Measurements from ENCODE around the gene CEP112.

The CEP112 gene

DNA sequence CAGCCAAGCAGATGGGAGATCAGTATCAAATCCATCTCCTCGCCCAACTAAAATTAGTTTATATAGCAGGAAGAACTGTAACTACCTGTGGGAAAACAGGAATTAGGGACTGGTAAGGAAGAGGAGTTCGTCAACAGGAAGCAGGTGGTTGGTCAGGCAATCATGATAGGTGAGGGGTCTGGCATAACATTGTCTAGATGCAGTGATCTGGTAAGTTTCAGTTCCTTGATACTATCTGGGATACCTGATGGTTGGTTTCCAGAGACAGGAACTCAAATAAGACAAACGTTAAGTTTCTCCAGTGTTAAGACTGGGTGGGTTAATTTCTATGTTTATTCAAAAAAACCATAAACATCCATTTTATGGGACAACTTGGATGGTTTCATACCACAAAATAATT lies 53.8 kb downstream of the CEP112 start:
- Mint-ChIP-seq H3K36me3 (ENCODE audit: low read depth) (peaks cover 52% of the 10 kb centered on the region), H3K27ac (no peak overlapping the region), H3K4me3 (no peak overlapping the region), H3K27me3 (ENCODE audit: low read depth) (no peaks in the 10 kb centered on the region), H3K4me1 (no peaks in the 10 kb centered on the region), H3K9me3 (peaks cover 10% of the 10 kb centered on the region)
- TF ChIP-seq, protein P1, sequence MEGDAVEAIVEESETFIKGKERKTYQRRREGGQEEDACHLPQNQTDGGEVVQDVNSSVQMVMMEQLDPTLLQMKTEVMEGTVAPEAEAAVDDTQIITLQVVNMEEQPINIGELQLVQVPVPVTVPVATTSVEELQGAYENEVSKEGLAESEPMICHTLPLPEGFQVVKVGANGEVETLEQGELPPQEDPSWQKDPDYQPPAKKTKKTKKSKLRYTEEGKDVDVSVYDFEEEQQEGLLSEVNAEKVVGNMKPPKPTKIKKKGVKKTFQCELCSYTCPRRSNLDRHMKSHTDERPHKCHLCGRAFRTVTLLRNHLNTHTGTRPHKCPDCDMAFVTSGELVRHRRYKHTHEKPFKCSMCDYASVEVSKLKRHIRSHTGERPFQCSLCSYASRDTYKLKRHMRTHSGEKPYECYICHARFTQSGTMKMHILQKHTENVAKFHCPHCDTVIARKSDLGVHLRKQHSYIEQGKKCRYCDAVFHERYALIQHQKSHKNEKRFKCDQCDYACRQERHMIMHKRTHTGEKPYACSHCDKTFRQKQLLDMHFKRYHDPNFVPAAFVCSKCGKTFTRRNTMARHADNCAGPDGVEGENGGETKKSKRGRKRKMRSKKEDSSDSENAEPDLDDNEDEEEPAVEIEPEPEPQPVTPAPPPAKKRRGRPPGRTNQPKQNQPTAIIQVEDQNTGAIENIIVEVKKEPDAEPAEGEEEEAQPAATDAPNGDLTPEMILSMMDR (IDR thresholded peaks at IDR 0.05; ENCODE audit: unreplicated experiment in 3 of 3), result no peak

DNA sequence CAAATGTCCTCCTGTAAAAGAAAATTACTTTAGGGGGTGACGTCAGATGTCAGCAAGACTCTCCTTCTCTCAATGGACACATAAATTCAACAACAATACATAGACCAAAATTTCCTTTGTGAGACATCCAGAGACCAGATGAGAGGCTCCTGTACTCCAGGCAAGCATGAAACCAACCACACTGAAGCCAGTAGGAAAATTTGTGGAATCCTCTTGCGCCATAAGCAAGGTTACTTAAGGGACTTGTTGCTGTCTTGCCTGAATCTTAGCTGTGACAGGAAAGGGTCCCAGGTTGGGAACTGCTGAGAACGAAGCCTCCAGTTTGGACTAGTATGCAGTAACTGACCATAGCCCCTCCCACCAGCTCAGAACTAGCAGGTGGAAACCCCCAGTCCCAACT lies 56.0 kb downstream of the CEP112 start:
- Mint-ChIP-seq H3K27ac (no peak overlapping the region), H3K4me1 (no peaks in the 10 kb centered on the region), H3K27me3 (ENCODE audit: low read depth) (no peaks in the 10 kb centered on the region), H3K9me3 (peaks cover 10% of the 10 kb centered on the region), H3K4me3 (no peak overlapping the region), H3K36me3 (ENCODE audit: low read depth) (peaks cover 59% of the 10 kb centered on the region)
- TF ChIP-seq, protein P1 (IDR thresholded peaks at IDR 0.05; ENCODE audit: unreplicated experiment in 3 of 3), result no peak

DNA sequence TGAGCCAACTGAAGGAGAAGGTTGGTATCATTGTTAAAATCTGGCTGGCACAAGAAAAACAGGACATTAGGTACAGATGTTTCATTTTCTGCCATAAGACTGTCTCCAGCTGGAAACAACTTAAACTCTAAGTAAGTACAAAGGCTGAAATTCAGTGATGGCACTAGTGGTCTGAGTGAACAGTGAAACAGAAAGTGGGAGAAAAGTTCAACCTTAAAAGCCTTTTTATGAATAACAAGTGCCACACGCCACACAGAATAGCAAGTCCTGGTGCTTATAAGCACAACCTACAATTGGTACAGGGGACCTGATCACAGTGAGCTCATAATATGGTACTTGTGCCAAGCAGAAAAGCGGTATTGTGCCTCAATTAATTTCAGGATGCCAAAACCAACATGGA lies 56.7 kb downstream of the CEP112 start:
- Mint-ChIP-seq H3K9me3 (peaks cover 10% of the 10 kb centered on the region), H3K4me3 (no peak overlapping the region), H3K27me3 (ENCODE audit: low read depth) (no peaks in the 10 kb centered on the region), H3K36me3 (ENCODE audit: low read depth) (peaks cover 64% of the 10 kb centered on the region), H3K4me1 (no peaks in the 10 kb centered on the region), H3K27ac (no peak overlapping the region)
- TF ChIP-seq, protein P1 (IDR thresholded peaks at IDR 0.05; ENCODE audit: unreplicated experiment in 3 of 3), result no peak

DNA sequence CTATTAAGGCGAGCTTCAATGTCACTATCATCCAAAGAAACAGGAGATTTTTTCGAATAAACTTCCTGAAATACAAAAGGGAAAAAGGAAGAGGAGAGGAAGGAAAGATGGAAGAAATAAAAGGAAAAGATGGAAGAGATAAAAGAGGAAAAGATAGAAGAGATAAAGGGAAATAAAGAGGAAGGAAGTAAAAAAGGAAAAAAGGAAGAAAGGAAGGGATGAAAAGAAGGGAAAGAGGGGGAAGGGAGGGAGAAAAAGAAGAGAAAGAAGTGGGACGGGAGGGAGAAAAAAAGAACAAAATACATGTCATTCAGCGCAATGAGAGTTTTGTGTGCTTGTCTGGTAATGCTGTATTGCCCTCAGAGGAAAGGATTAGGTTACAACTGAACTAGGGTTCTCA lies 62.2 kb downstream of the CEP112 start:
- Mint-ChIP-seq H3K9me3 (no peaks in the 10 kb centered on the region), H3K4me3 (no peak overlapping the region), H3K27ac (no peak overlapping the region), H3K4me1 (peaks cover 5% of the 10 kb centered on the region), H3K36me3 (ENCODE audit: low read depth) (peaks cover 33% of the 10 kb centered on the region), H3K27me3 (ENCODE audit: low read depth) (peaks cover 3% of the 10 kb centered on the region)
- TF ChIP-seq, protein P1 (IDR thresholded peaks at IDR 0.05; ENCODE audit: unreplicated experiment in 3 of 3), result no peak

DNA sequence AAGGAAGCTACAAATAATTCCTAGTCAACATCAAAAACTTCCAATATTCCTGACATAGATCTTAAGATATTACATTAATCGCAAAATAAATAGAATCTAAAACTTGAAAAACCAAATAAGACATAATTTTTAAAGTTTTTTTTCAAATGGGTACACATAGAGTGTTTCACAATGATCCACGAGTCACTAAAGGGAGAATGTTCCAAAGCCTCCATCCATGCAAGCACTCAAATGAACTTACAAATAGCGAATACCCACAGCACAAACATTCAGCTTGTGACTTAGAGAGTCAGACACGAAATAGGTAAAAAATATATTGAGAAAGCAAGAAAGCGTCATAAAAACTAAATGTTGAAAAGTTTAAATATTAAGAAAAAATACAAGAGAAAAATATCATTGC lies 65.7 kb downstream of the CEP112 start:
- H3K4me1 Mint-ChIP-seq, result peaks cover 22% of the 10 kb centered on the region
- H3K4me3 Mint-ChIP-seq, result no peak overlapping the region
- H3K27ac Mint-ChIP-seq, result no peak overlapping the region
- peaks cover 57% of the 10 kb centered on the region for H3K36me3 Mint-ChIP-seq (ENCODE audit: low read depth)
- TF ChIP-seq, protein P1 (IDR thresholded peaks at IDR 0.05; ENCODE audit: unreplicated experiment in 3 of 3), result no peak
- peaks cover 4% of the 10 kb centered on the region for H3K9me3 Mint-ChIP-seq
- H3K27me3 Mint-ChIP-seq (ENCODE audit: low read depth), result peaks cover 3% of the 10 kb centered on the region

DNA sequence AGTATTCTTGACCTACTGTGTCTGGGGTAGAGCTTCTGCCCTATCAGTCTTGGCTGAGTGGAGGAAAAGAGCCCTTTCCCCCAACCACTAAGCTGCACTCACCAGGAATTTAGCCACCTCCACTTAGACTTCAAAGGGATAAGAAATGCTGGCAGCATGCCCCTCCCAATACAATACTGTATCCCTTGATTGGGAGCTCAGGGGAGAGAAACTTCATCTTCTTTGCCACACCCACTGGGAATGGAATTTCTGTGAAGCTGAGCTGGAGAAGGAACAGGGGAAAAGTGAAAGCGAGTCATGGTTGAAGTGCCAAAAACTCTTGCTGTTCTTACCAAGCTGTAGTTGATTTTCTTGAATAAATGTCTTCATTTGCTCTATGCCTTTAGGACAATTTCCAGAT lies 68.8 kb downstream of the CEP112 start:
- no peak overlapping the region for H3K4me3 Mint-ChIP-seq
- no peak overlapping the region for H3K27ac Mint-ChIP-seq
- H3K9me3 Mint-ChIP-seq, result peaks cover 12% of the 10 kb centered on the region
- H3K4me1 Mint-ChIP-seq, result peaks cover 22% of the 10 kb centered on the region
- TF ChIP-seq, protein P1 (IDR thresholded peaks at IDR 0.05; ENCODE audit: unreplicated experiment in 3 of 3), result no peak
- peaks cover 3% of the 10 kb centered on the region for H3K27me3 Mint-ChIP-seq (ENCODE audit: low read depth)
- peaks cover 56% of the 10 kb centered on the region for H3K36me3 Mint-ChIP-seq (ENCODE audit: low read depth)
